GM08714 (cell line): ENCODE measurements around the gene BMP6.
"Not testable (repeated sequence)": the region's sequence is repeated elsewhere in the genome, so short reads cannot be mapped to it uniquely, and the experiment has no call there.

Experiments
- H3K4me3 ChIP-seq: fragments of 200-500 bp; sonication (Bioruptor generic); 2 replicates; pipeline ENCODE4 v1.5.1; 2014; ENCODE audit warnings: mild to moderate bottlenecking, low read length, inconsistent platforms
- ZNF274 ChIP-seq: IDR thresholded peaks from 2 replicates; pipeline ENCODE4 v1.6.1; 2012; ENCODE audit warnings: mild to moderate bottlenecking, low read depth, low read length

Gene BMP6

GRCh38 chr6:7809346-7809745 lies 83.4 kb downstream of the BMP6 start:
- no peak overlapping the region for H3K4me3 ChIP-seq
- no peak for TF ChIP-seq ZNF274

DNA sequence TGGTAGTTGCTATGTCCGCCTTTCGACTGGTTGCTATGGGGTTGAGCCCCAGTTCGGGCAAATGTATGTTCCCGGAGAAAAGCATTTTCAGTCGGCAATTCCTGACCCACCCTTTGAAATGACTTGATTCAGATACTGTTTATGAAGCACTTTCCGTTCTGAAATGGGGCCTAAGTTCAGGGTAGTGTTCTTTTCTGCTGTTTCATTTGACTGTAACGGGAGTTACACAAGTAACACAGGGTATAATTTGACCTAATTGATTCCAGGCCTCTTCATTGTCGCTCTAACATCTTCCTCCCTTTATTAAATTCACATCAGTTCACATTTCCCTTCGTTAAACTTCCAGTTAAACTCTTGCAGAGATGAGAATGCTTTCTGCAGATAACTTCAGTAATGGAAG lies 85.5 kb downstream of the BMP6 start:
- TF ChIP-seq ZNF274 = no peak

DNA sequence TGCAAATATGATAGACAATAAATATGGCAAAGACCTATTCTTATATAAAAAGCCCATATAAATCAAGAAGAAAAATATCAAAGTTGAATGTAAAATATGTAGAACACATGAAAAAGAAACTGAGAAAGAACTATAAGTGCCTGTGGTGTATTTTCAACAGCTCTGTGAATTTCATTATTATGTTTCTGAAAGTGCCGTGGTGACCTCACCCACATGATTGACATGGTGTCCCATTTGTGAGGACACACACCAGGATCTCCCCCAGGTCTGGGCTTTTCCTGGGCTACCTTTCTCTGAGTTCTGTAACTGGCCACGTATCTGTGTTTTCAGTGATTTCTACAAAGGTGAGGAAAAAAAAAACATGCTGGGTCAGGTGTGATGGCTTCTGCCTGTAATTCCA lies 86.7 kb downstream of the BMP6 start:
- H3K4me3 ChIP-seq = no peak overlapping the region
- no peak for TF ChIP-seq ZNF274

More for the DNA sequence above, 85.5 kb downstream of the BMP6 start:
- no peak overlapping the region for H3K4me3 ChIP-seq

GRCh38 chr6:7813193-7813592 lies 87.3 kb downstream of the BMP6 start:
- H3K4me3 ChIP-seq = no peak overlapping the region
- TF ChIP-seq ZNF274 = no peak

GRCh38 chr6:7813704-7814103 lies 87.8 kb downstream of the BMP6 start:
- no peak overlapping the region for H3K4me3 ChIP-seq
- TF ChIP-seq ZNF274 = no peak

DNA sequence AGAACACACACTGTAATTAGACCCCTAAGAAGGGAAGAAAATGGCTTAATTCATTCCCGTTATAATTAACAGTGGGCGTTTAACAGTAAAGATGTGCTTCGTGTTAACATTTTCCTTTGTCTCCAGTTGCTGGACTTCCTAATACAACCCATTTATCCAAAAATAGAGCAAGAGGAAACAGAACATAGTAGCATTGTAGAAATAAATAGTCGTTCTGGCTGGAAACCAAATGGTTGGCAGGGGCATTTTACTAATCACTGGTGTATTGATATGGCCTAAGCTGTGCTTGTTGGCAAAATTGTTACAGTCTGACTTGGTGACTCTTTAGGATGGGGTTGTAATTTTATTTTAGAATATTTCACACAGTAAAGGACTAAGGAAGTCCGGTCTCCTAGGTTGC lies 89.8 kb downstream of the BMP6 start:
- no peak for TF ChIP-seq ZNF274
- no peak overlapping the region for H3K4me3 ChIP-seq

GRCh38 chr6:7817184-7817583 lies 91.3 kb downstream of the BMP6 start:
- H3K4me3 ChIP-seq = not testable (repeated sequence)

- no peak for TF ChIP-seq ZNF274
- H3K4me3 ChIP-seq = no peak overlapping the region
Measured at GRCh38 chr6:7818257-7819214, 92.6 kb downstream of the BMP6 start.

GRCh38 chr6:7819431-7820015 lies 93.6 kb downstream of the BMP6 start:
- H3K4me3 ChIP-seq = no peak overlapping the region
- TF ChIP-seq ZNF274 = no peak

DNA sequence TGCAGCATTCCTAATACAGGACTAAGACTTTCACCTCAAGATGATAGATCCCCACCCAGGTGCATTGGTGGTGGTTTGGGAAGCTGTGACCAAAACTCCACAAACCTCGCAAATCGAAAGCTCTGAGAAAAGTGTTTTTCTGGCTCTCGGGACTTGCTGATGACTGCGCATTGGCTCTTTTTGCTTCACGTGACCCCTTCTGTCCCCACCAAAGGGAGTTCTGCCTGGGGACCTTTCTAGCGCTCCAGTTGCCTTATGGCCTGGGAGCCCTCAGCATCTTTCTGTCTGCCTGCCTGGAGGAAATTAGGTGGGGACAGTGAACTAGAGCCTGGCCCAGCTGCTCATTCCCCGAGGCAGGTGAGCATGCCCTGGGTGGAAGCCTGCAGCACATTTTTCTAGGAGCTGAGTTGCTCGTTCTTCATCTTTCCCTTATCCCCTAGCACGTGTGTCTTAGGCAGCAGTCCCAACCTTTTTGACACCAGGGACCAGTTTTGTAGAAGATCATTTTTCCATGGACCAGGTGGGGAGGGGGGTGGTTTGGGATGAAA lies 94.5 kb downstream of the BMP6 start:
- H3K4me3 ChIP-seq = no peak overlapping the region
- TF ChIP-seq ZNF274 = no peak

GRCh38 chr6:7821426-7821825 lies 95.5 kb downstream of the BMP6 start:
- no peak for TF ChIP-seq ZNF274
- H3K4me3 ChIP-seq = no peak overlapping the region

DNA sequence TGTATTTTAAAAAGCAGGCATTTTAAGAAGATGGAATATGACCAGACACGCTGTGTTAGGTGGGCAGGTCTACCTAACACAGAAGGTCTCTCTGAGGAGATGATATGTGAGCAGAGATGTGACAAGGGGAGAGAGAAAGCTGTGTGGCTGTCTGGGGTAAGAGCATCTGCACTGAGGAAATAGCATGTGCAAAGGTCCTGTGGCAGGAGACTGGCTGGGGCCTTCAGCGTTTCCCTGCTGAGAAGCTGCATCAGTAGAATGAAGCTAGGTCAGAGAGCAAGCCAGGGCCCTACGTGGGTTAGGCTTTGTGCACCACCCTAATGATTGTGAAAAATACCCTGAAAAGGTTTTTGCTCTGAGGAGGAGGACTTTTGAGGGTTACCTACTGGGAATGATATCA lies 97.7 kb downstream of the BMP6 start:
- no peak overlapping the region for H3K4me3 ChIP-seq
- TF ChIP-seq ZNF274 = no peak

- no peak for TF ChIP-seq ZNF274
- no peak overlapping the region for H3K4me3 ChIP-seq
Measured at GRCh38 chr6:7825986-7826385, 100.1 kb downstream of the BMP6 start.

DNA sequence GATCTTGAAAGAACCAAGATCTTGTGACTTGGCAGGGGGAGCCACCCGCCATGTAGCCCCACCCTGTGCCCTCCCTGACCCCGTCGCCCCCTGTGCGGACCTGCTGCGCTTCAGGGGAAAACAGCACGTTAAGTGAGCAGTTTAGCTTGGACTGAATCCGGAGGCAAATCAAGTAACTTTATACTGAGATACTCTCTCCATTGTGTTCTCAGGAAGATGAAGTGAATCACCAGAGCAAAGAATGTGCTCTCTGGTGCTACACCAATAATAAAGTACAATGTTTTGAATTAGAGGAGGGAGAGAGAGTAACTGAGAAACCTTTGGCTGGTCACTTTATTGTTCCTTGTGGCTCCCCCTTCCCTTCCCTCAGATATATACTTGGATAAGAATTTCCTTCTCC lies 101.2 kb downstream of the BMP6 start:
- TF ChIP-seq ZNF274 = no peak
- no peak overlapping the region for H3K4me3 ChIP-seq

DNA sequence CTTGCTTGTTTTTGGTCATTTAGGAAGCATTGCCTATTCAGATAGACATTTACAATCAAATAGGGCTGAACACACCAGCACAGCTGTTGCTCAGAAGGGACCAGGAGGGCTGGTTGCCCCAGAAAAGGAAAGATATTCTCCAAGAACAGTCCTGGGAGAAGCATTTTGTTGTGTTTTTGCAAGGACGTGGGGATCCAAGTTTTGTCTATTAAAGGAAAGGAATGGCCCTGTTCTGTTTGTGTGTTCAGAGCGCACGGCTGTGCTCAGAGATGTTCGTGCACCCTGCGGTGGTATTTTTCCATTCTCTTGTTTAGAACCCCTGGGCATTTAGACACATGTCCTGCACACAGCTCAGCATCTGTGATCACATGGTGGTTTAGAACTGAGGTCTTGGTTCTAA lies 102.2 kb downstream of the BMP6 start:
- no peak for TF ChIP-seq ZNF274

More for the DNA sequence above, 102.2 kb downstream of the BMP6 start:
- H3K4me3 ChIP-seq = no peak overlapping the region
